ENCODE data around the gene EXOC3L4.

Gene EXOC3L4

DNA sequence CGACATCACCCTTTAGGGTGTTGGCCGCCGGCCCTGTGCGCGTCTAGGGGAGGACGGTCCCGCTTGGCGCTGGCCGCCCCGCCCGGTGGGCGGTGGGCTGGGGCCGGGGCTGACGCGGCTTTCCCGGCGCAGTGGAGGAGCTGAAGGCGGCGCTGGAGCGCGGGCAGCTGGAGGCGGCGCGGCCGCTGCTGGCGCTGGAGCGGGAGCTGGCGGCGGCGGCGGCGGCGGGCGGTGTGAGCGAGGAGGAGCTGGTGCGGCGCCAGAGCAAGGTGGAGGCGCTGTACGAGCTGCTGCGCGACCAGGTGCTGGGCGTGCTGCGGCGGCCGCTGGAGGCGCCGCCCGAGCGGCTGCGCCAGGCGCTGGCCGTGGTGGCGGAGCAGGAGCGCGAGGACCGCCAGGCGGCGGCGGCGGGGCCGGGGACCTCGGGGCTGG is 32.4 kb downstream of the EXOC3L4 start:
- H3K36me3 Mint-ChIP-seq, result peaks cover 6% of the 10 kb centered on the region
- H3K4me3 Mint-ChIP-seq, result no peak overlapping the region
- H3K4me1 Mint-ChIP-seq, result peaks cover 19% of the 10 kb centered on the region
- H3K27me3 Mint-ChIP-seq, result peaks cover 43% of the 10 kb centered on the region
- no peaks in the 10 kb centered on the region for H3K9me3 Mint-ChIP-seq
- H3K27ac Mint-ChIP-seq, result no peak overlapping the region
- ATAC-seq, result no peak

DNA sequence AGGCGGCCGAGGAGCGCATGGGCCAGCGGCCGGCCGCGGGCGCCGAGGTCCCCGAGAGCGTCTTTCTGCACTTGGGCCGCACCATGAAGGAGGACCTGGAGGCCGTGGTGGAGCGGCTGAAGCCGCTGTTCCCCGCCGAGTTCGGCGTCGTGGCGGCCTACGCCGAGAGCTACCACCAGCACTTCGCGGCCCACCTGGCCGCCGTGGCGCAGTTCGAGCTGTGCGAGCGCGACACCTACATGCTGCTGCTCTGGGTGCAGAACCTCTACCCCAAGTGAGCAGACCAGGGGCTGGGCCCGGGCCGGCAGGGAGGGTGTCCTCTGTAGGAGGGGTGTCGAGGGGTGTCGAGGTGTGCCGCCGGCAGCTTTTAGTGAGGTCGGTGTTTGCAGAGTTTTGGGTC is 32.8 kb downstream of the EXOC3L4 start:
- Mint-ChIP-seq H3K4me3 (no peak overlapping the region), H3K27ac (no peak overlapping the region), H3K9me3 (no peaks in the 10 kb centered on the region), H3K36me3 (peaks cover 6% of the 10 kb centered on the region), H3K27me3 (peaks cover 39% of the 10 kb centered on the region), H3K4me1 (peaks cover 14% of the 10 kb centered on the region)
- ATAC-seq, result no peak

GRCh38 chr14:103127861-103128598 is 33.5 kb downstream of the EXOC3L4 start:
- Mint-ChIP-seq H3K9me3 (no peaks in the 10 kb centered on the region), H3K4me1 (peaks cover 8% of the 10 kb centered on the region), H3K27ac (no peak overlapping the region), H3K36me3 (peaks cover 6% of the 10 kb centered on the region), H3K4me3 (no peak overlapping the region), H3K27me3 (peaks cover 36% of the 10 kb centered on the region)
- no peak for ATAC-seq

- Mint-ChIP-seq H3K27ac (no peak overlapping the region), H3K9me3 (no peaks in the 10 kb centered on the region), H3K27me3 (peaks cover 35% of the 10 kb centered on the region), H3K36me3 (peaks cover 6% of the 10 kb centered on the region), H3K4me3 (no peak overlapping the region), H3K4me1 (peaks cover 8% of the 10 kb centered on the region)
- ATAC-seq, result no peak
Observed at GRCh38 chr14:103128631-103129300, 34.2 kb downstream of the EXOC3L4 start.

GRCh38 chr14:103129301-103130016 is 34.9 kb downstream of the EXOC3L4 start:
- H3K4me3 Mint-ChIP-seq, result no peak overlapping the region
- H3K9me3 Mint-ChIP-seq, result no peaks in the 10 kb centered on the region
- peaks cover under 1% of the 10 kb centered on the region for H3K4me1 Mint-ChIP-seq
- peaks cover 28% of the 10 kb centered on the region for H3K27me3 Mint-ChIP-seq
- H3K36me3 Mint-ChIP-seq, result peaks cover 6% of the 10 kb centered on the region
- no peak for ATAC-seq
- H3K27ac Mint-ChIP-seq, result no peak overlapping the region

GRCh38 chr14:103130017-103130764 is 35.7 kb downstream of the EXOC3L4 start:
- ATAC-seq, result no peak
- no peak overlapping the region for H3K27ac Mint-ChIP-seq
- no peaks in the 10 kb centered on the region for H3K9me3 Mint-ChIP-seq
- peaks cover 21% of the 10 kb centered on the region for H3K27me3 Mint-ChIP-seq
- peaks cover 6% of the 10 kb centered on the region for H3K36me3 Mint-ChIP-seq
- no peak overlapping the region for H3K4me3 Mint-ChIP-seq
- no peaks in the 10 kb centered on the region for H3K4me1 Mint-ChIP-seq

GRCh38 chr14:103130965-103131364 is 36.4 kb downstream of the EXOC3L4 start:
- Mint-ChIP-seq H3K9me3 (no peaks in the 10 kb centered on the region), H3K4me3 (no peak overlapping the region), H3K36me3 (peaks cover 6% of the 10 kb centered on the region), H3K27ac (no peak overlapping the region), H3K27me3 (peaks cover 18% of the 10 kb centered on the region), H3K4me1 (no peaks in the 10 kb centered on the region)
- ATAC-seq, result no peak

DNA sequence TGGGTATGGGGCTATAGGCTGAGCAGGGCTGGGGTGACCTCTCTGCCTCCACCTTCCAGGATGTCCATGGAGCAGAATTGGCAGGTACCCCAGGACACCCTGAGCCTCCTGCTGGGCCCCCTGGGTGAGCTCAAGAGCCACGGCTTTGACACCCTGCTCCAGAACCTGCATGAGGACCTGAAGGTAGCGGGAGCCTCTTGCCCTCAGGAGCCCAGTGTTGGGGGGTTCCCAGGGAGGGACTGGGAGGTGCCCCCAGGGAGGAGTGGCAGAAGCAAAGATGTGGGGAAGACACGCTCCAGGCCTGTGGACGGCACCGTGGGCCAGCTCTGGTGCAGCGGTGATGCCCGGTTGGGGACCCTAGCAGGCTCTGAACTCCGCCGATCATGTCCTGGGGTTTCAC is 37.1 kb downstream of the EXOC3L4 start:
- Mint-ChIP-seq H3K4me1 (no peaks in the 10 kb centered on the region), H3K36me3 (peaks cover under 1% of the 10 kb centered on the region), H3K27ac (no peak overlapping the region), H3K9me3 (no peaks in the 10 kb centered on the region), H3K4me3 (no peak overlapping the region), H3K27me3 (peaks cover 18% of the 10 kb centered on the region)
- ATAC-seq, result no peak

- Mint-ChIP-seq H3K27ac (no peak overlapping the region), H3K4me3 (no peak overlapping the region), H3K4me1 (no peaks in the 10 kb centered on the region), H3K27me3 (peaks cover 22% of the 10 kb centered on the region), H3K36me3 (no peaks in the 10 kb centered on the region), H3K9me3 (no peaks in the 10 kb centered on the region)
- ATAC-seq, result no peak
Observed at GRCh38 chr14:103132381-103133209, 38.1 kb downstream of the EXOC3L4 start.

DNA sequence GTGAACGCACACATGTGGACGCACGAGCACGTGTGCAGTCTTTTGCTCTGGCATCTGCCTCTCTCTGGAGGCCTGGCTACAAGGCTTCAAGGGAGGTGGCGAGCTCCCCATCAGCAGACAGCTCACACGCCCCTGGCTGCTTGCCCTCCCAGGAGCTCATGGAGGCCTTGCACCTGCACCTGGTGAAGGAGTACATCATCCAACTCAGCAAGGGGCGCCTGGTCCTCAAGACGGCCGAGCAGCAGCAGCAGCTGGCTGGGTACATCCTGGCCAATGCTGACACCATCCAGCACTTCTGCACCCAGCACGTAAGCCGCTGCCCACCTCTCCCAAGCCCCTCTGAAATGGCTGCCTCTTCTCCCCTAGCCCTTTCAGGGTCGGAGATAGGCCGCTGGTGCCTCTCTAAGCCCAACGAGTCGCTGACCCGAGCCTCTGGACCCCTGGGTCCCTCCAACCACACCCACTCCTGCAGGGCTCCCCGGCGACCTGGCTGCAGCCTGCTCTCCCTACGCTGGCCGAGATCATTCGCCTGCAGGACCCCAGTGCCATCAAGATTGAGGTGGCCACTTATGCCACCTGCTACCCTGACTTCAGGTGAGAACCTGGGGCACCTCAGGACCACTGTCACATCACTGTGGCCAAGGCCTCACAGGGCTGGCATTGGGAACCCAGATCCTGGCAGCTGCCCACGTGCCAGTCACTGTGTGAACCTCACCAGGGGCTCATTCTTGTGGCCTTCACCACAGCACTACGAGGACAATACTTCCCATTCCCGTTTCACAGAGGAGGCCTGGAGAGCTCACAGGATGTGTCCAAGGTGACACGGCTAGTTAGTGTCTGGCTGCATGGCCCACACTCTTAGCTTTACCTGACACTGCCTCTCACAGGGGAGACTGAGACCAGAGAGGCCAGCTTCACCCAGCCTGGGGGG is 39.0 kb downstream of the EXOC3L4 start:
- Mint-ChIP-seq H3K4me1 (no peaks in the 10 kb centered on the region), H3K36me3 (no peaks in the 10 kb centered on the region), H3K27me3 (peaks cover 22% of the 10 kb centered on the region), H3K27ac (no peak overlapping the region), H3K9me3 (no peaks in the 10 kb centered on the region), H3K4me3 (no peak overlapping the region)
- ATAC-seq, result no peak

DNA sequence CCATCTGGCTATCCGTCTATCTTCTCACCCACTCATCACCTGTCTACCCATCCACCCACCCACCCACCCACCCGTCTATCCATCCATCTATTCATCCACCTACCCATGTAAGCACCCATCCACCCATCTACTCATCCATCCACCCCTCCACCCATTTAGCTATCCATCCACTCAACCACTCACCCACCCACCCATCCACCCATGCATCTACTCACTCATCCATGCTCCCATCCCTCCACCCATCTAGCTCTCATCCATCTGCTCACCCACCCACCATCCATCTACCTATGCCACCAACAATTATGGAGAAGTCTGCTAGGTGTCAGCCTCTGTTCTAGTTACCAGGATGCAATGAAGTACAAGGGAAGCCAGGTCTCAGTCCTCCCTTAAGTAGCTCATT is 39.9 kb downstream of the EXOC3L4 start:
- H3K4me1 Mint-ChIP-seq, result peaks cover 3% of the 10 kb centered on the region
- H3K27ac Mint-ChIP-seq, result no peak overlapping the region
- ATAC-seq, result no peak
- peaks cover 19% of the 10 kb centered on the region for H3K27me3 Mint-ChIP-seq
- no peaks in the 10 kb centered on the region for H3K9me3 Mint-ChIP-seq
- no peak overlapping the region for H3K4me3 Mint-ChIP-seq
- H3K36me3 Mint-ChIP-seq, result no peaks in the 10 kb centered on the region

GRCh38 chr14:103134919-103135318 is 40.4 kb downstream of the EXOC3L4 start:
- H3K36me3 Mint-ChIP-seq, result no peaks in the 10 kb centered on the region
- no peak overlapping the region for H3K27ac Mint-ChIP-seq
- H3K27me3 Mint-ChIP-seq, result peaks cover 20% of the 10 kb centered on the region
- peaks cover 8% of the 10 kb centered on the region for H3K4me1 Mint-ChIP-seq
- no peak overlapping the region for H3K4me3 Mint-ChIP-seq
- no peak for ATAC-seq
- H3K9me3 Mint-ChIP-seq, result no peaks in the 10 kb centered on the region

DNA sequence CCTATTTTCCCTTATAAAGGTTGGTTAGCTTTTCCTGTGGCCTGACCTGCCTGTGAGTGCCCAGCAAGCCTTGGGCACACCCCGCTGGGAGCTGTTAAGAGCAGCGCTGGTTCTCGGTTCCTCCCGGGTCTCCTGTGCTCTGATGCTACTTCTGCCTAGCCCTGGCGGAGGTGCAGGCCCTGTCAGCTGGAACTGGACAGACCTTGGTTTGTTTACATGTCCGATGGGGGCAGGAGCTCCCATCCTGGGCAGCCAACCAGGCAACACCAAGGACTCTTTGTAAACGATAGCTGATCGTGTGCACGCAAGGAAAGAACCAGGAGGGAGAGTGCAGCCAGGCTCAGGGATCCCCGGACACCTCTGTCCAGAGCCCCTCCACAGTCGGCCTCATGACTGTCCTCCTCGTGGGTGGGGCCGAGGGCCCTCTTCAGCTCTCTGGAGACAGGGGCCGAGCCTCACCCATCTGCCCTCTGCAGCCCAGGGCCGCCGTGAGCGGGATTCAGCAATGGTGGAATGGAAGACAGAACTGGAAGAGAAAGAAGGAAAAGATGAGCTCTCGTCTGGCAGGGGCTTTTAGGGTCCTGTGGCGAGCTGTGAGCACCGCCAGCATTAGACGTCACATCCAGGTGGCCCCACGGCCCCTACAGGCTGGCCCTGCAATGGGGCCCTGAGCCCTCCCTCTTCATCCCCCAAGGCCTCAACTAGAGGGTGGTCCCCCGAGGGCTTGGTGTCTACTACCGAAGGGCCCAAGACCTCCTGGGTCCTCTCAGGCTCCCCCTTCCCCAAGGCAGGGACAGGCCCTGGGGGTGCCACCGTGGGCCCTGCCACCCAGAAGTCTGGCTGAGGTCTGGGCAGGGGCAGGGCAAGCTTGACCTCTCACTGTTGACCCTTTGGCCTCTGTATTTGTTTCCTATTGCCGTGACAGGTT is 41.1 kb downstream of the EXOC3L4 start:
- Mint-ChIP-seq H3K9me3 (peaks cover 3% of the 10 kb centered on the region), H3K27me3 (peaks cover 23% of the 10 kb centered on the region), H3K4me1 (peaks cover 15% of the 10 kb centered on the region), H3K27ac (no peak overlapping the region), H3K36me3 (no peaks in the 10 kb centered on the region), H3K4me3 (no peak overlapping the region)
- no peak for ATAC-seq
